HepG2 (cell line): Measurements from ENCODE around the gene PRKAG1. TPM values are rescaled to one million over a fixed set of nuclear protein-coding genes. Genes with fewer than 3 reads are reported as not detected.

Experiments used
- ATM ChIP-seq: fragments of 450-650 bp; IDR thresholded peaks from 2 replicates; pipeline ENCODE4 v1.7.1; 2017; ENCODE audit warnings: mild to moderate bottlenecking, borderline replicate concordance
- CREBL2 ChIP-seq: sonication (generic); formaldehyde crosslinking; IDR thresholded peaks from 2 replicates; pipeline ENCODE4 v1.8.1; 2023; ENCODE audit warnings: missing genetic modification reagents, mild to moderate bottlenecking, borderline replicate concordance
- DNMT3B ChIP-seq: conservative IDR thresholded peaks from 2 replicates; pipeline ENCODE4 v1.6.1; 2016; ENCODE audit warnings: missing biosample characterization, control low read depth
- FOXP4 ChIP-seq: sonication (generic); formaldehyde crosslinking; IDR thresholded peaks from 2 replicates; pipeline ENCODE4 v1.4.0; 2020; ENCODE audit warnings: missing genetic modification reagents
- HNRNPL ChIP-seq: fragments of 200-400 bp; formaldehyde crosslinking; IDR thresholded peaks from 2 replicates; pipeline ENCODE4 v1.6.1; 2017; ENCODE audit warnings: mild to moderate bottlenecking, low read depth, low read length
- JUNB ChIP-seq: sonication (generic); formaldehyde crosslinking; IDR thresholded peaks from 2 replicates; pipeline ENCODE4 v1.8.0; 2022; ENCODE audit warnings: missing genetic modification reagents, mild to moderate bottlenecking, borderline replicate concordance
- MAFF ChIP-seq: IDR thresholded peaks from 2 replicates; pipeline ENCODE4 v1.6.1; 2011; ENCODE audit warnings: low read depth, low read length, improper control_type of control experiment
- NR2F6 ChIP-seq, 2 experiments: IDR thresholded peaks; 2 replicates each; pipeline ENCODE4 v1.6.1; 2016; ENCODE audit warnings: antibody characterized with exemption in 1 of 2, mild to moderate bottlenecking in 1 of 2
- PAWR ChIP-seq: sonication (generic); formaldehyde crosslinking; IDR thresholded peaks from 2 replicates; pipeline ENCODE4 v1.4.0; 2020; ENCODE audit warnings: missing genetic modification reagents, mild to moderate bottlenecking, borderline replicate concordance
- RERE ChIP-seq: IDR thresholded peaks from 2 replicates; pipeline ENCODE4 v1.6.1; 2016; ENCODE audit warnings: low read depth, missing genetic modification reagents, missing compliant biosample characterization
- THRA ChIP-seq: sonication (generic); formaldehyde crosslinking; IDR thresholded peaks from 2 replicates; pipeline ENCODE4 v1.4.0; 2020; ENCODE audit warnings: missing genetic modification reagents, borderline replicate concordance
- ZBTB2 ChIP-seq: sonication (generic); formaldehyde crosslinking; IDR thresholded peaks from 2 replicates; pipeline ENCODE4 v1.8.0; 2022; ENCODE audit warnings: low read depth, missing genetic modification reagents
- ZNF275 ChIP-seq: sonication (generic); formaldehyde crosslinking; IDR thresholded peaks from 2 replicates; pipeline ENCODE4 v1.8.0; 2022; ENCODE audit warnings: missing genetic modification reagents, mild to moderate bottlenecking, inconsistent platforms, borderline replicate concordance
- ZNF7 ChIP-seq: IDR thresholded peaks from 2 replicates; pipeline ENCODE4 v1.6.1; 2016; ENCODE audit warnings: missing biosample characterization, missing genetic modification reagents
- ZNF777 ChIP-seq: sonication (generic); formaldehyde crosslinking; IDR thresholded peaks from 2 replicates; pipeline ENCODE4 v1.4.0; 2020; ENCODE audit warnings: missing genetic modification reagents
- ZNF788 ChIP-seq: sonication (generic); formaldehyde crosslinking; IDR thresholded peaks from 2 replicates; pipeline ENCODE4 v1.5.0; 2020; ENCODE audit warnings: mild to moderate bottlenecking, missing genetic modification reagents, borderline replicate concordance
- ZSCAN12 ChIP-seq: sonication (generic); formaldehyde crosslinking; IDR thresholded peaks from 2 replicates; pipeline ENCODE4 v1.9.0; 2021; ENCODE audit warnings: mild to moderate bottlenecking, missing genetic modification reagents
- polyA plus RNA-seq, 8 experiments: library from polyadenylated mRNA; depleted of rRNA in 3 of 8; stranded (reverse) in 7 of 8; unstranded in 1 of 8; fragments of >200 nt; fragmentation: Illumina TruSeq in 4 of 8; extraction: Trizol in 4 of 8; gene quantifications; 2 replicates each; pipeline versions ENCODE4 v1.2.1 to v1.2.3, GENCODE V29; 2011 to 2016; ENCODE audit warnings: low read depth in 4 of 8, missing spikeins in 1 of 8, mixed read lengths in 1 of 8; ENCODE audit not compliant: insufficient read depth in 1 of 8
- total RNA-seq, 5 experiments: library from RNA; depleted of rRNA; stranded (reverse); fragments of >200 nt; fragmentation: Illumina TruSeq; extraction: Trizol; gene quantifications; 2 replicates each; pipeline ENCODE4 v1.2.3, GENCODE V29; 2016; ENCODE audit warnings: low read depth in 1 of 5

The PRKAG1 gene
- total and polyA plus RNA-seq, 2 of the 13 experiments (the other 11 are each of a cell fraction or from before 2014, with no cell fraction given) = 26.1 to 32.8 TPM

- no peak for TF ChIP-seq RERE (CRISPR knock-in tag)
- no peak for TF ChIP-seq NR2F6 (IDR thresholded peaks at IDR 0.05)
- TF ChIP-seq NR2F6 (CRISPR knock-in tag; IDR thresholded peaks at IDR 0.05) = no peak
- no peak for TF ChIP-seq ZNF275 (CRISPR knock-in tag)
- no peak for TF ChIP-seq MAFF
- no peak for TF ChIP-seq JUNB (CRISPR knock-in tag)
- no peak for TF ChIP-seq FOXP4 (CRISPR knock-in tag)
- TF ChIP-seq DNMT3B (CRISPR knock-in tag) = no peak
- no peak for TF ChIP-seq ZBTB2
- no peak for TF ChIP-seq CREBL2 (CRISPR knock-in tag)
- no peak for TF ChIP-seq THRA (CRISPR knock-in tag)
- TF ChIP-seq ZNF788 = no peak; the same call in 1 of the 2 replicates
- TF ChIP-seq HNRNPL = 0 out of 2 replicates have a peak, but pooled peaks have one; percentile 46
- TF ChIP-seq PAWR = no peak
- TF ChIP-seq ZSCAN12 (CRISPR knock-in tag) = no peak
- no peak for TF ChIP-seq ZNF7
- no peak for TF ChIP-seq ATM
- peak; percentile 95 for TF ChIP-seq ZNF777 (CRISPR knock-in tag)
Observed at GRCh38 chr12:48980953-48981756, 37.4 kb downstream of the PRKAG1 start (continued).
